Heart right ventricle (tissue), 16 donors: ENCODE results near the gene ITIH5. TPM values are rescaled to one million over a fixed set of nuclear protein-coding genes. Genes with fewer than 3 reads are reported as not detected.
A peak's percentile ranks its signal among the peaks of the same experiment; 100 is the strongest.

Experiments used
- ATAC-seq, 8 donors: fragments of 200-7000 bp; cut with Tn5 transposase; one replicate each; pipeline ENCODE4 v1.9.1; 2020; ENCODE audit warnings: mild to moderate bottlenecking in 8 of 8, moderate library complexity in 8 of 8, moderate number of reproducible peaks in 1 of 8
- DNase-seq, 2 donors: peaks; one replicate each; pipeline ENCODE4 v3.0.0-alpha.2; 2020
- H3K27ac ChIP-seq, 10 donors: fragments of 200-600 bp; sonication (generic) in 2 of 10; one replicate each; pipeline versions ENCODE4 v1.5.0 to v1.8.0; 2020 to 2022; ENCODE audit warnings: mild to moderate bottlenecking in 3 of 10
- H3K27me3 ChIP-seq, 7 donors: fragments of 200-600 bp; one replicate each; pipeline ENCODE4 v1.8.0; 2021 to 2022; ENCODE audit warnings: mild to moderate bottlenecking in 2 of 7
- H3K36me3 ChIP-seq, 9 donors: fragments of 200-600 bp; sonication (generic) in 1 of 9; one replicate each; pipeline versions ENCODE4 v1.5.0 to v1.8.0; 2020 to 2022; ENCODE audit warnings: mild to moderate bottlenecking in 2 of 9
- H3K4me1 ChIP-seq, 9 donors: fragments of 200-600 bp; sonication (generic) in 1 of 9; one replicate each; pipeline versions ENCODE4 v1.5.0 to v1.8.0; 2020 to 2022; ENCODE audit warnings: mild to moderate bottlenecking in 4 of 9
- H3K4me3 ChIP-seq, 10 donors: fragments of 200-600 bp; sonication (generic) in 2 of 10; one replicate each; pipeline versions ENCODE4 v1.5.0 to v1.8.0; 2020 to 2022; ENCODE audit warnings: mild to moderate bottlenecking in 7 of 10, moderate library complexity in 2 of 10
- H3K9me3 ChIP-seq, 11 donors: fragments of 200-600 bp in 10 of 11; sonication (generic) in 2 of 11; one replicate each; pipeline versions ENCODE4 v1.5.0 to v1.8.0; 2013 to 2022; ENCODE audit warnings: mild to moderate bottlenecking in 2 of 11, control low read depth in 1 of 11, moderate library complexity in 1 of 11
- CTCF ChIP-seq, 9 donors: fragments of 200-600 bp; sonication (generic) in 2 of 9; IDR thresholded peaks; one replicate each; pipeline versions ENCODE4 v1.5.0 to v1.8.0; 2021 to 2022; ENCODE audit warnings: antibody characterized with exemption in 9 of 9, mild to moderate bottlenecking in 5 of 9, moderate library complexity in 1 of 9
- WGBS, 2 donors: extraction: QIAGEN DNeasy Blood & Tissue Kit; methylation state at CpG; one replicate each; pipeline ENCODE4 v1.1.7; 2013; ENCODE audit warnings: inconsistent platforms in 1 of 2; 5-methylcytosine and 5-hydroxymethylcytosine counted together
- intact Hi-C, 10 donors: fragments of 100-400 bp; cut with DNase I; formaldehyde crosslinking; loops; one replicate each; pipeline versions ENCODE4 v1.11.1 to v1.14.2; 2022
- polyA plus RNA-seq, 2 donors: library from polyadenylated mRNA; stranded (reverse); fragments of 200-250 nt; gene quantifications; one replicate each; pipeline ENCODE4 v1.2.3, GENCODE V29; 2013
- total RNA-seq, 10 donors: library from RNA; stranded (reverse); fragmentation: NEBNext Ultra II Directional in 3 of 10; extraction: Animal tissue kit (Norgen Biotek cat#: 25700) in 3 of 10; gene quantifications; one replicate each; pipeline versions ENCODE4 v1.2.1 to v1.2.4, GENCODE V29; 2021 to 2023
- donor health status: Arrhythmogenic right ventricular cardiomyopathy.
- donor health status: ischemic (EF 13 %, LVEDD 7.1; RV severe dilation, severe dysfunction).
- donor health status: healthy with polysubstance abuse.
- donor health status: DM: no; HTN: yes; CAD: no.
- donor health status: DM: no; HTN: no; CAD: no.
- donor health status: ischemic (EF 25% LVEDD 6.9; RV normal size, moderate dysfunction).
- donor health status: ischemic (EF 25% LVEDD 5.7; RV mildly dilated, moderate dysfunction).
- donor health status: healthy.
- donor health status: DM: yes; HTN: yes; CAD: no.
- donor health status: Ischemic cardiomyopathy.
- donor health status: ischemic (EF 35%, LVEDD 5.7; RV mildly dilated, moderate dysfunction).
- donor health status: nonischemic (EF 11% LVEDD 7.7; RV severe dilation, severe dysfunction).
- donor health status: DM: yes; HTN: yes; CAD: no.
- donor health status: PGD.
- donor health status: ischemic (EF 29% LVEDD 5.4; RV normal size, mild dysfunction).
- donor health status: nonischemic (EF 23%, LVEDD 6.1; RV moderate dilation, normal function).

Gene ITIH5
- total and polyA plus RNA-seq, 12 donors, result 2.8 to 21.3 (median 12.2) TPM

DNA sequence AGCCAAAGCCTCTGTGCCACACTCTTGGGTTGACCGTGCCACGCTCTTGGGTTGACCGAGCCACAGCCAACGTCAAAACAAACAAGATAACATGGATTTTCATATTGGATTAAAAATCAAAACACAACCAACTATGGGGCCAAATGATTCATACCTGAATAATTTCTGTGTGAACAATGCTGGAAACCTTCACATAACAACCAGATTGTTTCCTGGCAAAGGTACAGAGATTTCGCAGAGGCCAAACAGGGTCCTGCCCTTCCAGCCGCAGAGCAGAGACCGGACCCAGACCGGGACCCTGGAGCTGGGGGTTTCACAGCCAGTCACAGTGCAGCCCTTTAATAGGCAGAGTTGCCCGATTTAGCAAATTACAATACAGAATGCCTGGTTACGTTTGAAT, 40.5 kb downstream of the ITIH5 start:
- ATAC-seq (peak in 1 of 8 donors; percentile 20), DNase-seq (no peak)
- no peaks in the 10 kb centered on the region for H3K36me3 ChIP-seq
- H3K4me1 ChIP-seq, result peaks cover 0 to 20% (median 0%) of the 10 kb centered on the region in 9 donors
- 67 to 70% methylated on average over 10 of the region's 10 CpGs for WGBS, 2 donors
- no peak for TF ChIP-seq CTCF (IDR thresholded peaks at IDR 0.05)
- intact Hi-C loops, result loop anchor here in 2 of 10 donors (5.0 to 10.0 kb wide), 3 partner anchors 99 to 126 kb away; no protein-coding TSS in a partner anchor
- no peaks in the 10 kb centered on the region for H3K9me3 ChIP-seq
- no peak overlapping the region for H3K4me3 ChIP-seq
- H3K27me3 ChIP-seq, result no peaks in the 10 kb centered on the region
- H3K27ac ChIP-seq, result peak overlapping the region in 2 of 10 donors; percentile 36 to 48

GRCh38 chr10:7625836-7626235, 40.9 kb downstream of the ITIH5 start:
- intact Hi-C loops, result loop anchor here in 2 of 10 donors (5.0 to 10.0 kb wide), 3 partner anchors 99 to 126 kb away; no protein-coding TSS in a partner anchor
- Histone ChIP-seq H3K27ac (peak overlapping the region in 2 of 10 donors; percentile 36 to 48), H3K4me3 (no peak overlapping the region), H3K27me3 (no peaks in the 10 kb centered on the region), H3K9me3 (no peaks in the 10 kb centered on the region), H3K4me1 (peaks cover 0 to 20% (median 0%) of the 10 kb centered on the region in 9 donors), H3K36me3 (no peaks in the 10 kb centered on the region)
- DNase-seq (no peak), ATAC-seq (peak in 3 of 8 donors; percentile 20 to 72 (median 64))
- no peak for TF ChIP-seq CTCF (IDR thresholded peaks at IDR 0.05)
- WGBS, 2 donors, result 75 to 80% methylated on average over 7 of the region's 7 CpGs

DNA sequence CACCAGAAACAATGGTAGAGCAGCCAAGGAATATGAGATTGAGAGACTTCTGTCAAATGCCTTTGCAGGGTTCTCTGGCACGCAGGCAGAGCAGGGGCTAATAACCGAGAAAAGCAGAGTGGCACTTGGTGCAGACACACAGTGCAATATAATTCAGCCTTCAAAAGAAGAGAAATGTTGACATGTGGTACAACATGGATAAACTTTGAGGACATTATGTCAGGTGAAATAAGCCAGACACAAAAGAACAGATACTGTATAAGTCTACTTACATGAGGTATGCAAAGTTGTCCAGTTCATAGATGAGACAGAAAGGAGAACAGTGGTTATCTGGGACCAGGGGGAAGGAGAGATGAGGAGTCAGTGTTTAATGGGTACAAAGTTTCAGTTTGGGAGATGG, 41.8 kb downstream of the ITIH5 start:
- H3K4me1 ChIP-seq, result peaks cover 0 to 20% (median 0%) of the 10 kb centered on the region in 9 donors
- intact Hi-C loops, result loop anchor here in 2 of 10 donors (5.0 to 10.0 kb wide), 3 partner anchors 98 to 127 kb away; no protein-coding TSS in a partner anchor
- no peak overlapping the region for H3K27ac ChIP-seq
- no peaks in the 10 kb centered on the region for H3K9me3 ChIP-seq
- WGBS, 2 donors, result 64 to 80% methylated on average over 2 of the region's 2 CpGs
- H3K27me3 ChIP-seq, result no peaks in the 10 kb centered on the region
- ATAC-seq (no peak), DNase-seq (no peak)
- no peaks in the 10 kb centered on the region for H3K36me3 ChIP-seq
- TF ChIP-seq CTCF (IDR thresholded peaks at IDR 0.05), result no peak
- H3K4me3 ChIP-seq, result no peak overlapping the region

DNA sequence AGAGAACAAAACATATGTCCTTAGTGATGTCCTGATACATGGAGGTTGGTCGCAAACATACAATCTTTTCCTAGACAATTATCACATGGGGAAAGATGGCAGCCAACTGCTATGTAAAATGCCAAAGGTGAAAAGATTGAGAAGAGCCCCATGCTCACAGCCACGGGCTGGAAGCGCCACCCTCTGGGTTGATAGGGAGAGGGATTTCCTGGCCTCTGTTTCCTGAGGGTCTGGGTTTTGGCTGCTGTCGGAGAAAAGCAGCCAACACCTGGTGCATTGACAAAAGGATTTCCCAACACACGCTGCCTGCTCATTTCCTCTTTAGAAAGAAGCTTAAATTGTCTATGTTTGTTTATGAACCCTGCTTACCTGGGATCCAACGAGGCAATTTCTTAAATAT, 43.8 kb downstream of the ITIH5 start:
- 42 to 46% methylated on average over 6 of the region's 6 CpGs for WGBS, 2 donors
- intact Hi-C loops, result loop anchor here in 7 of 10 donors (1.0 to 10.0 kb wide), 4 partner anchors 30 to 98 kb away; no protein-coding TSS in a partner anchor
- Histone ChIP-seq H3K9me3 (no peaks in the 10 kb centered on the region), H3K36me3 (no peaks in the 10 kb centered on the region), H3K27me3 (no peaks in the 10 kb centered on the region), H3K4me3 (no peak overlapping the region), H3K4me1 (peaks cover 4 to 30% (median 8%) of the 10 kb centered on the region in 9 donors), H3K27ac (no peak overlapping the region)
- DNase-seq (no peak), ATAC-seq (peak in 5 of 8 donors; percentile 46 to 71 (median 50))
- peak in 8 of 9 donors; percentile 14 to 59 (median 45) for TF ChIP-seq CTCF (IDR thresholded peaks at IDR 0.05)
